NOMO-1 treated with dmso at 0.1 percent for 144 hours (cell line): ENCODE results near the gene NEURL1.
"Not testable (repeated sequence)": the region's sequence is repeated elsewhere in the genome, so short reads cannot be mapped to it uniquely, and the experiment has no call there.

Experiments used
- DNase-seq: peaks from one replicate; lab custom pipeline; 2025; ENCODE audit not compliant: unreplicated experiment; lab: John Stamatoyannopoulos, UW

The NEURL1 gene

GRCh38 chr10:103493916-103494877 is 692 bp downstream of the NEURL1 start:
- DNase-seq, result no peak

- DNase-seq, result no peak
These were observed 1.8 kb downstream of the NEURL1 start for GRCh38 chr10:103495321-103495720.

- no peak for DNase-seq
These were observed 3.8 kb downstream of the NEURL1 start for GRCh38 chr10:103497161-103497915.

- no peak for DNase-seq
These were observed 5.6 kb downstream of the NEURL1 start for GRCh38 chr10:103498936-103499638.

GRCh38 chr10:103499881-103500280 is 6.4 kb downstream of the NEURL1 start:
- no peak for DNase-seq

- no peak for DNase-seq
These were observed 7.0 kb downstream of the NEURL1 start for GRCh38 chr10:103500481-103500880.

GRCh38 chr10:103501186-103501585 is 7.7 kb downstream of the NEURL1 start:
- no peak for DNase-seq

GRCh38 chr10:103502849-103503660 is 9.6 kb downstream of the NEURL1 start:
- no peak for DNase-seq

- DNase-seq, result not testable (repeated sequence)
These were observed 10.3 kb downstream of the NEURL1 start for GRCh38 chr10:103503777-103504176.

- DNase-seq, result no peak
These were observed 10.8 kb downstream of the NEURL1 start for GRCh38 chr10:103504181-103504783.

- DNase-seq, result no peak
These were observed 12.6 kb downstream of the NEURL1 start for GRCh38 chr10:103506061-103506460.

- no peak for DNase-seq
These were observed 14.0 kb downstream of the NEURL1 start for GRCh38 chr10:103507235-103508191.

GRCh38 chr10:103510046-103510685 is 16.7 kb downstream of the NEURL1 start:
- no peak for DNase-seq

GRCh38 chr10:103510791-103511752 is 17.6 kb downstream of the NEURL1 start:
- no peak for DNase-seq

GRCh38 chr10:103512166-103512565 is 18.7 kb downstream of the NEURL1 start:
- no peak for DNase-seq

- DNase-seq, result no peak
These were observed 19.3 kb downstream of the NEURL1 start for GRCh38 chr10:103512591-103513379.
